NCI-H1436 (cell line): ENCODE results near the gene KCNG3.
A peak's percentile ranks its signal among the peaks of the same experiment; 100 is the strongest.

ENCODE experiments used
- DNase-seq: peaks from one replicate; lab custom pipeline; 2025; lab: John Stamatoyannopoulos, UW

The KCNG3 gene

GRCh38 chr2:42493468-42494354 is at the start of gene KCNG3:
TSS of gene KCNG3 (minus strand) at chr2:42493982. CDS start at chr2:42493501, 481 bp downstream.
- DNase-seq, result peak; percentile 73

GRCh38 chr2:42542871-42543270 is 49.1 kb upstream of the KCNG3 start:
- DNase-seq, result no peak

- DNase-seq, result no peak
These were observed 43.7 kb upstream of the KCNG3 start for GRCh38 chr2:42537493-42537892.

GRCh38 chr2:42532397-42532796 is 38.6 kb upstream of the KCNG3 start:
- no peak for DNase-seq

- no peak for DNase-seq
These were observed 29.6 kb upstream of the KCNG3 start for GRCh38 chr2:42523341-42523740.

GRCh38 chr2:42522035-42522434 is 28.3 kb upstream of the KCNG3 start:
- no peak for DNase-seq

- no peak for DNase-seq
These were observed 25.8 kb upstream of the KCNG3 start for GRCh38 chr2:42519624-42520023.

- DNase-seq, result no peak
These were observed 22.7 kb upstream of the KCNG3 start for GRCh38 chr2:42516418-42516901.

- DNase-seq, result peak; percentile 3
These were observed 19.6 kb upstream of the KCNG3 start for GRCh38 chr2:42513252-42513918.

- DNase-seq, result no peak
These were observed 16.9 kb upstream of the KCNG3 start for GRCh38 chr2:42510608-42511243.

GRCh38 chr2:42510191-42510590 is 16.4 kb upstream of the KCNG3 start:
- no peak for DNase-seq

GRCh38 chr2:42504364-42505230 is 10.8 kb upstream of the KCNG3 start:
- DNase-seq, result no peak

GRCh38 chr2:42503291-42503690 is 9.5 kb upstream of the KCNG3 start:
- no peak for DNase-seq

- DNase-seq, result no peak
These were observed 4.7 kb upstream of the KCNG3 start for GRCh38 chr2:42498497-42498896.

GRCh38 chr2:42495611-42496010 is 1.8 kb upstream of the KCNG3 start:
- no peak for DNase-seq

- no peak for DNase-seq
These were observed 1.4 kb upstream of the KCNG3 start for GRCh38 chr2:42495234-42495581.

- peak; percentile 73 for DNase-seq
These were observed 812 bp upstream of the KCNG3 start for GRCh38 chr2:42494355-42495233.

- DNase-seq, result peak; percentile 52
These were observed 903 bp downstream of the KCNG3 start for GRCh38 chr2:42492691-42493467.

- no peak for DNase-seq
These were observed 5.5 kb downstream of the KCNG3 start for GRCh38 chr2:42488297-42488696.
